Measurements from ENCODE around the gene CCSER1.

CCSER1 gene

GRCh38 chr4:90190525-90190924, 63.3 kb downstream of the CCSER1 start:
- no peak for DNase-seq (ENCODE audit: low read depth in 2 of 2)

GRCh38 chr4:90198086-90198847, 71.1 kb downstream of the CCSER1 start:
- no peak for DNase-seq (ENCODE audit: low read depth in 2 of 2)

- no peak for DNase-seq (ENCODE audit: low read depth in 2 of 2)
These were observed 80.8 kb downstream of the CCSER1 start for GRCh38 chr4:90207887-90208454.

GRCh38 chr4:90209922-90210321, 82.7 kb downstream of the CCSER1 start:
- no peak for DNase-seq (ENCODE audit: low read depth in 2 of 2)

GRCh38 chr4:90211174-90211573, 84.0 kb downstream of the CCSER1 start:
- no peak for DNase-seq (ENCODE audit: low read depth in 2 of 2)

- no peak for DNase-seq (ENCODE audit: low read depth in 2 of 2)
These were observed 88.1 kb downstream of the CCSER1 start for GRCh38 chr4:90215286-90215685.

- DNase-seq (ENCODE audit: low read depth in 2 of 2) = no peak
These were observed 92.6 kb downstream of the CCSER1 start for GRCh38 chr4:90219822-90220221.

- no peak for DNase-seq (ENCODE audit: low read depth in 2 of 2)
These were observed 93.3 kb downstream of the CCSER1 start for GRCh38 chr4:90220459-90220858.

GRCh38 chr4:90226734-90227133, 99.5 kb downstream of the CCSER1 start:
- no peak for DNase-seq (ENCODE audit: low read depth in 2 of 2)

GRCh38 chr4:90227177-90227576, 100.0 kb downstream of the CCSER1 start:
- no peak for DNase-seq (ENCODE audit: low read depth in 2 of 2)

GRCh38 chr4:90234916-90235547, 107.8 kb downstream of the CCSER1 start:
- no peak for DNase-seq (ENCODE audit: low read depth in 2 of 2)

- no peak for DNase-seq (ENCODE audit: low read depth in 2 of 2)
These were observed 110.7 kb downstream of the CCSER1 start for GRCh38 chr4:90237751-90238530.

- no peak for DNase-seq (ENCODE audit: low read depth in 2 of 2)
These were observed 113.1 kb downstream of the CCSER1 start for GRCh38 chr4:90240333-90240732.

GRCh38 chr4:90241008-90241407, 113.8 kb downstream of the CCSER1 start:
- DNase-seq (ENCODE audit: low read depth in 2 of 2) = no peak

GRCh38 chr4:90245837-90246236, 118.6 kb downstream of the CCSER1 start:
- DNase-seq (ENCODE audit: low read depth in 2 of 2) = no peak

- DNase-seq (ENCODE audit: low read depth in 2 of 2) = no peak
These were observed 119.6 kb downstream of the CCSER1 start for GRCh38 chr4:90246816-90247215.

GRCh38 chr4:90254357-90254756, 127.2 kb downstream of the CCSER1 start:
- no peak for DNase-seq (ENCODE audit: low read depth in 2 of 2)

GRCh38 chr4:90274175-90274574, 147.0 kb downstream of the CCSER1 start:
- no peak for DNase-seq (ENCODE audit: low read depth in 2 of 2)

GRCh38 chr4:90280954-90281353, 153.8 kb downstream of the CCSER1 start:
- DNase-seq (ENCODE audit: low read depth in 2 of 2) = no peak

- DNase-seq (ENCODE audit: low read depth in 2 of 2) = no peak
These were observed 154.6 kb downstream of the CCSER1 start for GRCh38 chr4:90281541-90282355.

GRCh38 chr4:90290345-90290744, 163.2 kb downstream of the CCSER1 start:
- no peak for DNase-seq (ENCODE audit: low read depth in 2 of 2)

GRCh38 chr4:90292438-90292837, 165.2 kb downstream of the CCSER1 start:
- no peak for DNase-seq (ENCODE audit: low read depth in 2 of 2)

All from stimulated activated CD8-positive, alpha-beta memory T cell treated with anti-CD3 and anti-CD28 coated beads, Interleukin-7, amount 100 ng/mL, for 4 hours (primary cell).